Right hindlimb (tissue), 1 donor: ENCODE measurements around the gene NEK10.
A peak's percentile ranks its signal among the peaks of the same experiment; 100 is the strongest.
"Not testable (repeated sequence)": the region's sequence is repeated elsewhere in the genome, so short reads cannot be mapped to it uniquely, and the experiment has no call there.

Experiments
- DNase-seq: peaks from one replicate; pipeline ENCODE4 v3.0.0-alpha.2; 2018

The NEK10 gene

GRCh38 chr3:27312044-27312668, 57.0 kb downstream of the NEK10 start:
- DNase-seq, result no peak

GRCh38 chr3:27311400-27311799, 57.8 kb downstream of the NEK10 start:
- DNase-seq, result no peak

- DNase-seq, result no peak
Measured at GRCh38 chr3:27310688-27311087, 58.5 kb downstream of the NEK10 start.

GRCh38 chr3:27307566-27307965, 61.6 kb downstream of the NEK10 start:
- no peak for DNase-seq

- no peak for DNase-seq
Measured at GRCh38 chr3:27302891-27303290, 66.3 kb downstream of the NEK10 start.

- DNase-seq, result not testable (repeated sequence)
Measured at GRCh38 chr3:27298981-27299380, 70.2 kb downstream of the NEK10 start.

- DNase-seq, result no peak
Measured at GRCh38 chr3:27293939-27294338, 75.2 kb downstream of the NEK10 start.

GRCh38 chr3:27290760-27291159, 78.4 kb downstream of the NEK10 start:
- DNase-seq, result no peak

- DNase-seq, result no peak
Measured at GRCh38 chr3:27289769-27290413, 79.3 kb downstream of the NEK10 start.

- DNase-seq, result no peak
Measured at GRCh38 chr3:27287052-27287451, 82.1 kb downstream of the NEK10 start.

GRCh38 chr3:27286467-27286866, 82.7 kb downstream of the NEK10 start:
- DNase-seq, result not testable (repeated sequence)

GRCh38 chr3:27285668-27286067, 83.5 kb downstream of the NEK10 start:
- no peak for DNase-seq

GRCh38 chr3:27281671-27282150, 87.5 kb downstream of the NEK10 start:
- no peak for DNase-seq

GRCh38 chr3:27279123-27279522, 90.1 kb downstream of the NEK10 start:
- DNase-seq, result peak; percentile 31

- no peak for DNase-seq
Measured at GRCh38 chr3:27278383-27279055, 90.7 kb downstream of the NEK10 start.

GRCh38 chr3:27275441-27275990, 93.7 kb downstream of the NEK10 start:
- no peak for DNase-seq

- no peak for DNase-seq
Measured at GRCh38 chr3:27271890-27272289, 97.3 kb downstream of the NEK10 start.

- DNase-seq, result no peak
Measured at GRCh38 chr3:27254896-27255295, 114.3 kb downstream of the NEK10 start.

- DNase-seq, result no peak
Measured at GRCh38 chr3:27253831-27254230, 115.4 kb downstream of the NEK10 start.

- no peak for DNase-seq
Measured at GRCh38 chr3:27253391-27253790, 115.8 kb downstream of the NEK10 start.

- DNase-seq, result no peak
Measured at GRCh38 chr3:27252646-27253045, 116.5 kb downstream of the NEK10 start.

GRCh38 chr3:27244374-27244773, 124.8 kb downstream of the NEK10 start:
- DNase-seq, result no peak

GRCh38 chr3:27239951-27240350, 129.2 kb downstream of the NEK10 start:
- DNase-seq, result no peak

- DNase-seq, result no peak
Measured at GRCh38 chr3:27228805-27229204, 140.4 kb downstream of the NEK10 start.
